ENCODE results near the gene RDH16. TPM values are rescaled to one million over a fixed set of nuclear protein-coding genes. Genes with fewer than 3 reads are reported as not detected.
A peak's percentile ranks its signal among the peaks of the same experiment; 100 is the strongest.
"Not testable (repeated sequence)": the region's sequence is repeated elsewhere in the genome, so short reads cannot be mapped to it uniquely, and the experiment has no call there.

Gene RDH16
- total RNA-seq, 2 experiments from 2014 or later: 0.30 to 0.34 TPM

- no peak for TF ChIP-seq CTCF (IDR thresholded peaks at IDR 0.05)
- intact Hi-C loops (cut with DNase I, micrococcal nuclease): loop anchor here (1.0 to 5.0 kb wide), 4 partner anchors 150 to 475 kb away; no protein-coding TSS in a partner anchor
- H3K4me3 Mint-ChIP-seq: no peak overlapping the region
- ChIA-PET CTCF (interaction anchor here (0.9 to 2.6 kb wide), 3 partner anchors 14 to 229 kb away, joined by 3 to 7 read pairs (median 3); no protein-coding TSS in a partner anchor), POLR2A (no interaction called here)
- no peaks in the 10 kb centered on the region for H3K27me3 Mint-ChIP-seq
- H3K36me3 ChIP-seq (ENCODE audit: insufficient read depth, low read length): no peaks in the 10 kb centered on the region
- no peaks in the 10 kb centered on the region for H3K27me3 ChIP-seq (ENCODE audit: control insufficient read depth in 1 of 2, insufficient read depth in 2 of 2, low read length in 2 of 2)
- no peaks in the 10 kb centered on the region for H3K9me3 ChIP-seq (ENCODE audit: control insufficient read depth in 1 of 2, insufficient read depth in 1 of 2, low read length in 2 of 2)
- no peak overlapping the region for H3K4me3 ChIP-seq (ENCODE audit: low read length)
- H3K9me3 Mint-ChIP-seq: no peaks in the 10 kb centered on the region
- H3K36me3 Mint-ChIP-seq (ENCODE audit: low read depth): no peaks in the 10 kb centered on the region
- no peak overlapping the region for H3K27ac Mint-ChIP-seq
- H3K4me1 ChIP-seq (ENCODE audit: insufficient read depth, low read length): peaks cover 18% of the 10 kb centered on the region
- ATAC-seq (ENCODE audit: poor library complexity): no peak
- no peak overlapping the region for H3K27ac ChIP-seq (ENCODE audit: low read depth in 1 of 2, low read length in 2 of 2)
- DNase-seq: no peak
- peaks cover 14% of the 10 kb centered on the region for H3K4me1 Mint-ChIP-seq (ENCODE audit: low read depth)
Measured at GRCh38 chr12:56987011-56987410, 29.6 kb upstream of the RDH16 start.

GRCh38 chr12:56985714-56986113 is 28.3 kb upstream of the RDH16 start:
- H3K27ac ChIP-seq (ENCODE audit: low read depth in 1 of 2, low read length in 2 of 2); H3K4me3 Mint-ChIP-seq; H3K9me3 Mint-ChIP-seq; H3K27me3 ChIP-seq (ENCODE audit: control insufficient read depth in 1 of 2, insufficient read depth in 2 of 2, low read length in 2 of 2); H3K4me3 ChIP-seq (ENCODE audit: low read length); H3K27ac Mint-ChIP-seq; H3K36me3 Mint-ChIP-seq (ENCODE audit: low read depth); H3K27me3 Mint-ChIP-seq; H3K4me1 Mint-ChIP-seq (ENCODE audit: low read depth); H3K4me1 ChIP-seq (ENCODE audit: insufficient read depth, low read length); POLR2A ChIA-PET; H3K36me3 ChIP-seq (ENCODE audit: insufficient read depth, low read length); ATAC-seq (ENCODE audit: poor library complexity); H3K9me3 ChIP-seq (ENCODE audit: control insufficient read depth in 1 of 2, insufficient read depth in 1 of 2, low read length in 2 of 2): not testable (repeated sequence)
- intact Hi-C loops (cut with DNase I, micrococcal nuclease): loop anchor here (2.0 to 5.0 kb wide), 3 partner anchors 148 to 473 kb away; no protein-coding TSS in a partner anchor
- peak in 1 of 14 experiments; percentile 23 for DNase-seq
- CTCF ChIA-PET: interaction anchor here (0.5 to 2.6 kb wide), 3 partner anchors 16 to 228 kb away, joined by 3 to 7 read pairs (median 5); no protein-coding TSS in a partner anchor

- ChIA-PET POLR2A (no interaction called here), CTCF (no interaction called here)
- no peak for TF ChIP-seq CTCF (IDR thresholded peaks at IDR 0.05)
- Mint-ChIP-seq H3K9me3 (no peaks in the 10 kb centered on the region), H3K4me1 (ENCODE audit: low read depth) (peaks cover 7% of the 10 kb centered on the region), H3K27me3 (no peaks in the 10 kb centered on the region), H3K36me3 (ENCODE audit: low read depth) (no peaks in the 10 kb centered on the region), H3K4me3 (no peak overlapping the region), H3K27ac (no peak overlapping the region)
- DNase-seq: no peak
- Histone ChIP-seq H3K9me3 (ENCODE audit: control insufficient read depth in 1 of 2, insufficient read depth in 1 of 2, low read length in 2 of 2) (no peaks in the 10 kb centered on the region), H3K27ac (ENCODE audit: low read depth in 1 of 2, low read length in 2 of 2) (no peak overlapping the region), H3K27me3 (ENCODE audit: control insufficient read depth in 1 of 2, insufficient read depth in 2 of 2, low read length in 2 of 2) (no peaks in the 10 kb centered on the region), H3K36me3 (ENCODE audit: insufficient read depth, low read length) (no peaks in the 10 kb centered on the region), H3K4me3 (ENCODE audit: low read length) (no peak overlapping the region), H3K4me1 (ENCODE audit: insufficient read depth, low read length) (peaks cover 7% of the 10 kb centered on the region)
- intact Hi-C loops (cut with DNase I, micrococcal nuclease): no loop called here
- ATAC-seq (ENCODE audit: poor library complexity): no peak
Measured at GRCh38 chr12:56983386-56983785, 26.0 kb upstream of the RDH16 start.

GRCh38 chr12:56982578-56983236 is 25.3 kb upstream of the RDH16 start:
- CTCF ChIA-PET; H3K36me3 ChIP-seq (ENCODE audit: insufficient read depth, low read length); H3K9me3 ChIP-seq (ENCODE audit: control insufficient read depth in 1 of 2, insufficient read depth in 1 of 2, low read length in 2 of 2); H3K4me1 ChIP-seq (ENCODE audit: insufficient read depth, low read length); H3K27me3 ChIP-seq (ENCODE audit: control insufficient read depth in 1 of 2, insufficient read depth in 2 of 2, low read length in 2 of 2); H3K9me3 Mint-ChIP-seq; H3K27me3 Mint-ChIP-seq; DNase-seq; ATAC-seq (ENCODE audit: poor library complexity); intact Hi-C loops (cut with DNase I, micrococcal nuclease); H3K27ac Mint-ChIP-seq; H3K27ac ChIP-seq (ENCODE audit: low read depth in 1 of 2, low read length in 2 of 2); POLR2A ChIA-PET; H3K36me3 Mint-ChIP-seq (ENCODE audit: low read depth); H3K4me3 ChIP-seq (ENCODE audit: low read length); H3K4me1 Mint-ChIP-seq (ENCODE audit: low read depth); H3K4me3 Mint-ChIP-seq: not testable (repeated sequence)
